CD4-positive, alpha-beta T cell treated with Interleukin-2 at 100 ng/mL for 4 hours (primary cell): ENCODE data around the gene SLC48A1.
"Not testable (repeated sequence)": the region's sequence is repeated elsewhere in the genome, so short reads cannot be mapped to it uniquely, and the experiment has no call there.

ENCODE experiments used
- DNase-seq: peaks from one replicate; pipeline ENCODE4 v3.0.0-alpha.2; 2020; ENCODE audit warnings: low spot score

The SLC48A1 gene

DNA sequence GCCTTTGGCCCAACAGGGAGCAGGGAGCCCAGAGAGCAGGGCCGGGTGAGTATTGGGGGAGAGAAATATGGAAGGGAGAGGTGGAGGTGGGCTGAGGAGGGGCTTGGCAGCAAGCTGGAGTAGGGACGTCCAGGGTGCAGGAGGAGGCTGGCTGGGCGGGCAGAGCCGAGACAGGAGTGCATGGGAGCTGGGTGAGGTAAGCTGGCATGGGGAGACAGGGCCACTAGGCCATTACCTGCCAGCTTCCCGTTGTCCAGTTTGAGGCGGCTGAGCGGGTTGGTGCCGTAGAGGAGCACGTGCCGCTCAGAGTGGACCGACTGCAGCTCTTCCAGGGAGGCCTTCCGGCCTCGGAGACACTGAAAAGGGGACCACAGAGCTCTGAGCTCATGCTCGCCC, 18.3 kb downstream of the SLC48A1 start:
- no peak for DNase-seq

DNA sequence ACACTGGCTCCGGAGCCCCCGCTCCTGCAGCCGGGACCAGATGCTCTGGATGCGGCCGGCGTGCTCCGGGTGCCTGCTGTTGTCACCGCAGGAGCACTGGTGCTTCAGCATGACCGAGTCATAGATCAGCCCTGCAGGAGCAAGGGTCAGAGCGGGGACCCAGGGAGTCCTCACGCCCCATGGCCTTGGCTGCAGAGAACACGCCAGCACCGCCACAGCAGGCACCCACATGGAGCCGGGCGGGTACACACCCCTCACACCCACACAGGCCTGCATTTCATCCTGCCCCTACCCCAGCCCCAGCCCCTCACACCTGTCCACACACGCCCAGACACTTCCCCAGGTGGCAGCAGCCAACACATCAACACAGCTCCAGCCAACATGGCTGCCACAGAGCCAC, 18.8 kb downstream of the SLC48A1 start:
- no peak for DNase-seq

DNA sequence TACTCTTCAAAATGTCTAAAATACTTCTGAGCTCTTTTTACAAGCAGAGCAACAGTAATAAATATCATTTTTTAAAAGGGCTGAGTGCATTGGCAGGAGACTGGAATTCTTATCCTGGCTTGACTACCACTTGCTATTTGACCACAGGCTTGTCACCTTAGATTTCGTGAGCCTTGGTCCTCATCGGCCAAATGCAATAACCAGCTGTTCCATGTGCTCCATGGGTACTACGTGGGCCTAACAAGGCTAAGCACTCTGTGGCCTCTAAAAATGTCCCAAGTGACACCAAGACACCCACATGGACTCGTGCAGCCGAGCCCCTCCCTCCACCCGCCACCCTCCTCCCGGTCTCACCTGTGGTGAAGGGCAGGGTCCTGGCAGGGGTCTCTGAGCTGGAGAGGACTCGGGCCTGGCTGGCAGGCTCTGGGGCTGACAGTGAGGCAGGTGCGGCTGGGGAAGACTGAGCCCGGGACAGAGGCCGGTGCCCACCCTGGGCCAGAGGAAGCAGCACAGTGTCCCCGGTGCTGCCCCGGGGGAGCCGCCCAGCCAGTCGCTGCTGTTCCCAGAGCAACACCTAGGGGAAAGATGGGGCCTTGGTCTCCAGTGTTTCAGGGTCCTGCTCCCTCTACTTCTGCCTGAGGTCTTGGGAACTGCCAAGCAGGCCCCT, 20.1 kb downstream of the SLC48A1 start:
- no peak for DNase-seq

DNA sequence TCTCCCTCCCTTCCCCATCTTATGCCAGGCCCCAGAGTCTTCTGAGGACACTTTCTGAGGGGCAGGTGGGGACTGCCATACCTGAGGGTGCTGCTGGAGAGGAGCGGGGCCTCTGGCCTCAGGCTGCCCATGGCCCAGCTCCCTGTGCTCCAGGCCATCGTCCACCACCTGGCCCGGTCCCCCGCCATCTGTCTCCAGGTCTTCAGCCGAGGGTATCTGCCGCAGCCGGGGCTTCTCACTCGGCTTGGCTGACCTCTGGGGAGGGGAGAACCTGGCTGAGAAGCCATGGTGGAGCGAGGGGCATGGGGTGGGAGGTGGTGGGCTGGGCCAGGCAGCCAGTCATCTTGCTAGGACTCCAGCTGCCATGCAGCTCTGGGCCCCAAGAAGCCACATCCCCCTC, 21.6 kb downstream of the SLC48A1 start:
- no peak for DNase-seq

DNA sequence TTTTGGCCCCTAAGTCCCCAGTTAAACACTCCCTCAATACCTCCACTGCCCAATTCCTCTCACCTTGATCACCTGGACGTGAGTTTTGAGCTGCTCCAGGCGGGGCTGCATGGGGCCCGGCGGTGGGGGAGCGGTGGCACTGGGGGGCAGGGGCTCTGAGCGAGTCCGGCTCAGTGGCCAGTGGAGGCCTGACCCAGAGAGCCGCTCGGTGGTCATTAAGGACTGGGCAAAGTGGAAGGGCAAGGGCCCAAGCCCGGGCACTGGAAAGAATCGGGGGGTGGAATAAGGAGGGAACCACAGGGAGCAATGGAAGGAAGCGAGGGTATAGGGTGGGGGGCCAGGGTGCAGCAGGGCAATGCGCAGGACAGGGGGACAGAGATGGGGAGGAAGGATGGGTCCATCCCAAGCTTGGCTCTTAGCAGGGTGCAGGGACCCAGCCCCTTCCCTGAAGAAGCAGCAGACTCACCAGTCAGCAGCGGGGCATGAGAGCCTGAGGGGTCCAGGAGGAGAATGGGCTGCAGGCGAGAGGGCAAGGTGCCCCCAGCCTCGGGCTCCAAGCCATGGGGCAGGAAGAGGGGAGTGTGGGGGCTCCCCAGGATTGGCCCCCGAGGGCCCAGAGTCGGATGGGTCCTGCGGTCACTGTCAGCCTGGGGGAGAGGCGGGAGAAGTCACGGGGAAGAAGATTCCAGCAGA, 22.2 kb downstream of the SLC48A1 start:
- no peak for DNase-seq

DNA sequence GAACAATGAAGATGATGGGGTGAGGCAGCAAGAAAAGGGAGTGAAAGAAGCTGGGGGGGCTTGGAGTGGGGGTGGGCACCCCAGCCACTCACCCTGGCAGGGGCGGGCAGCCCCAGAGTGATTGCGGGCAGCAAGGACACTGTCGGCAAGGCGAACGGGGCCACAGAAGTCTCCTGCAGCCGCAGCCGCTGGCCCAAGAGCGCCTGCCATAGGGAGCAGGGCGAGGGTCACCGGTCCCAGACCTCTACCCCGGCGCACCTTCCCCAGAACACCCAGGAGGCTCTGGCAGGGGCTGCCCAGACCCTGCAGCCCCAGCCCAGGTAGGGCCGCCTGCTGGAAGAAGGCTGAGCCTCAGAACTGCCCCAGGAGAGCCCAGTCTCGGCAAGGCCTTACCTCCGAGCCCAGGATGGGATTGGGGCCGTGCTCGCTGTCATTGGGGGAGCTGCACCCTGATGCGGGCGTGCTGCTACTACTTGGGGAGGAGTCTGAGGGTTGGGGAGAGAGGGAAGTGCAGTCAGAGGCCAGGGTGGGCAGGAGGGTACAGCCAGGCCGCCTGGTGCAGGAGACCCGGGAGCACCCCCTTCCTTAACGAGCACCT, 22.9 kb downstream of the SLC48A1 start:
- DNase-seq = no peak

DNA sequence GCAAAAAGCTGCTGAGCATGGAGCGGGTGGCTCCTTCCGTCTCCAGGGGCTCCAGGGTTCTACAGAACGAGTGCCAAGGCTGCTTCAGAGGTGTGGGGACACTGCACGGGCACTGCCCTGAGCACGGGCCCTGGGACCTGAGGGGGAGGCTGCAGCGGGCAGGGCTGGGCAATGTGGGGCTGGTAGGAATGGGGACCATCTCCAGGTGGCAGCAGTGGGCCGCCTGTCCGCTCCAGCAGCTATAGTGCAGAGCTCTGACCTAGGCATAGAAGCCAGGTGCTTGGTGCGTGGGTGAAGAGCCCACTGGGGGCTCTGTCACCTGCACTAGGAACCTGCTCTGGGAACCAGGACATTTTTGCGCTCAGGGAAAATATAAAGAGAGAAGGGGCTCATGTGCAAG, 24.4 kb downstream of the SLC48A1 start:
- peak; percentile 38 for DNase-seq

DNA sequence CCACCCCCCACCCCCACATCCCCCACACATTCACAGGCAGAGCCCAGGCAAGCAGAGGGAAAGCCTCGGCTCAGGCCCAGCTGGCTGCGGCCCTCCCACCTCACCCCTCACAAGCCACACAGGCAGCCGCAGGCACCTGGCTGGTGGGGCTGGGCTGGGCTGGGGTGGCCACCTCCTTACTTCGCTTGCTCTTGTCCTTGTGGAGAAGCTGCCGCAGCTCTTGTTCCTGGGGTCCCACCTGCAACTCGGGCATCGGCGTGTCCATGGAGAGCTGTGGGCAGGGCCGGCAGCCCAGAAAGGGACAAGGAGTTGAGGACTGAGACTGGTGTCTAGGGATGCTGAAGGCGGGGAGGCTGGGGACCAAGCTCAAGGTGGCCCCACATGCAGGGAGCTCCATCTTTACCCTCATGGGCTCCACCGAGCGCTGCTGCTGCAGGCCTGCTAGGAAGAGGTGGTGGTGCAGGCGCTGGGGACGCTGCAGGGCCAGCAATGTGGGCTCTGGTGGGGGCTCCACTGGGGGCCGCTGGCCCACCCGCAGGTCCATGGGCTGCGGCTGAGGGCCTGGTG, 25.4 kb downstream of the SLC48A1 start:
- DNase-seq = no peak

DNA sequence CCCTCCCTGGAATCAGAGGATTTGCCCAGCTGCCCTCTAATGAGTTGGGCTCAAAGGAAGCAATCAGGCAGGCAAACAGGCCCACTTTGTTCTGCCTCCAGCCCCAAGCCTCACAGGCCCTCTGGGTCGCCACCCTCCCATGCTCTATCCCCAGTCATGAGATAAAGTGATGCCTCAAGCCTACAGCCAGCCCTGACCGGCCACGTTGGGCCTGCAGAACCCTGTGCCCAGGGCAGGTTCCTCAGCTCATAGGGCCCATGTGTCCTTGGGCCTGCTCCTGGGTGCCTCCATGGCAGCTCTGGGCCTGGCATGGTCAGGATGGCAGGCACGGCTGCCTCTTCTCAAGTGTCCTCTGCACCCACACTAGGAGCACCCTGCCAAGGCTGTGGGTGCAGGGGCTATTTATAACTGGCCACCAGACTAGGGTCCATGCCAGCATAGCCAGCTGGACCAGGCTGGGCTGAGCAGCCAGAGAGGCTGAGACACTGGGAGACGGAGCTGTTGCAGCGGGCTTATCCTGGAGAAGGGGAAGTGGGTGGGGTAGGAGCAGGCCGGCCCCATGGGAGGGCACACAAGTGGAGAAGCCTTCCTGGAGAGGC, 26.4 kb downstream of the SLC48A1 start:
- DNase-seq = no peak

DNA sequence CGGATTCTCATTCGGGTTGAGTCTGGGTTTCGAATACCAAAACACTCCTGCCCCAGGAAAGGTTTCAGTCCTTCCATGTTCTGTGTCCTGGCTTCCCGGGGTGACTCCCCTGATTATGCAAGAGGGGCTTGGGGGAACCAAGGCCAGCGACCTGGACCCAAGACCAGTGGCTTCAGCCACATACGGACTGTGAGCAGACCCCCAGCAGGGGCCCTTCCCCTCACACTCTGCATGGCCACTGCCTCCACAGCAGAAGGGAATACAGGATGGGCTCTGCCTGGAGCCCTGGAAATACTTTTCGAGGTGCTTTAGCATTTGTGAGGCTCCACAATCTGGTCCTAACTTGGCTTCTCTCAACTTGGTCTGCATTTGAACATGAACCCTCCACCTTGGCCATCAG, 27.5 kb downstream of the SLC48A1 start:
- no peak for DNase-seq

DNA sequence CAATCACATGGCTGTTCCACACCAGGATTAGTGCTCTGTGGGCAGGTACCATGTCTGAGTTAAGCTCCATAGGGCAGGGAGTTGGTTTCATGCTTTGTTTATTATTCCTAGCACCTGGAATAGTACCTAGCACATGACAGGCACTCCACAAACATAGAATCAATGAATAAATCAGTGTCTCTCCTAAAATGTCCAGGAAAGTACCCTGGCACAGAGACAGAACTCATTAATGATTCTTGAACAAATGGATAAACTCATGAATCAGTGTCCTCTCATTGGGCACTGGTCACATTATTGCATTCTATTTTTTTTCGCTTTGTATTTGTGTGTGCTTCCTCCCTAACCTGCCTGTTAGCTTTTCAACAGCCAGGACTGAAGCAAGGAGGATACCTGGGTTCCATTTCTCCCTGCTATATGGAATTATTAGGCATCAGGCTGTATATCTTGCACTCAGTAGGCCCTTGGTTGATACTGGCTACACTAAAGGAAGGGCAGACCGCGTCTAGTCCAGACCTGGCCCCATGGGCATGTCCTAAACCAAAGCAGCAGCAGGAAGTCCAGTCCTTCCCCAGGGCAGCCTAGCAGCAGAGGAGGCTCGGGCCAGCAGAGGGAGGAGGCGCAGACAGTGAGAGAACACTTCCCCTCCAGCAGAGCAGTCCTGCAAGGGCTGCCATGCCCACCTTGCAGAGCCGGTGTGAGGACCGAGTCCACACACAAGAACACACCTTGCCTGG, 28.3 kb downstream of the SLC48A1 start:
- DNase-seq = no peak

DNA sequence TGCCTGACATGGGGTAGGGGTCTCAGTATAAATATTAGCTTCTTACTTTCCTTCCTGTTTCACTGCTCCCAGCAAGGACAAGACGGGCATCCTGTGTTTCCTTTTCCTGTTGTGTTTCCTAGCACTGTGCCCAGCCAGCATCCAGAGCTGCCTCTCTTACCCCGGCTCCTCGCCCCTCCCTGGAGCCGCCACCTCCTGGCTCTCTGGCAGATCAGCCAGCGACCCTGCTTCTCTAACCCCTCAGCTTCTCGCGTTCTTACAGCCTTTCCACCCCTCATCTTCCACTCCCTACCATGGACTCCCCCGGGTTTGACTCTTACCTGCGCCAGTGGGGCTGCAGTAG, 28.8 kb downstream of the SLC48A1 start:
- no peak for DNase-seq

DNA sequence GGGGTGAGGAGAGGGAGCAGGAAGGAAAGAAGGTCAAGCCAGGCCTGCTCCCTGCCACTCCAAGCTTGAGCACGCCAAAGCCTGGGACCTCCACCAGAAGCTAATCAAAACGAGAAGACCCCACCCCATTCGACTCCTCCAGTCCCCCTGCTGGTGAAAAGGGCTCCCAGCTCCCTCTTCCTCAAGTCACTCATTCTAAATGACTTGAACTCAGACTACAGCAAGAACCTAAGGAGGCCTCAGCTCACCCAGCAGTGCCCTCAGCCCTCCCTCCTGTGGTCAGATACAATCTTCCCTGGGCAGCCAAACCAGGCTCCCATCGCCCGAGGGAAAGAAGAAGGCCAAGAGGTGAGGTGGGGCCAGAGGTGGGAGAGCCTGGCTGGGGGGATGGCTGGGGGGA, 29.3 kb downstream of the SLC48A1 start:
- no peak for DNase-seq

DNA sequence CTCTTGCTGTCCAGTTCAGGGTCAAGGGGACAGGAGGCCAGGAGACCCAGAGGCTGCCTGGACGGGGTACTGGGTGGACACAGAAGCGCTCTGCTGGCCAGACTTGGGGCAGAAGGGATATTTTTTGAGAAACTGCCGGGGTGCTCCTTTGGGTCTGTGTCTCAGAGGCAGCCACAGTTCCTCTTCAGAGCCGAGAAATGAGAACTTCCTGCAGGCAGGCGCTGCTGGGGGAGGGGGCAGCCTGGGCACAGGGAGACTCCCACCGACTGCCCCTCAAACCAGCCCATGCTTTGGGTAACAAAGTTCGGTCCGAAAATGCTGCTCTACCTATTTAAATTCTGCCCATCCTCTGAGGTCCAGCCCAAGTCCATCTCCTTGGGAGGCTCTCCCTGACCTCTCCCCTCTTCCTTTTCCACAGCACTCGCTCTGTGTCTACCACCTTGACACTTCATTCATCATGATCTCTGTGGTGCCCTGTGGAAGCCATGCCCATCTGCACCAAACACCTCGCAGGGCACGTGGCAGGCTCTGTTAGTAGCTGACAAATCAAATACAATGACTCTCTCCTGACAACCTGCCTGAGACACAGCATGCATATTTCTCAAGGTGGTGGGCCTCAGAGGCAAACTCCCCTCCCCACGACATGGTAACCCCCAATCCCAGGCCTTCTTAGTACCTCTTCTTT, 30.3 kb downstream of the SLC48A1 start:
- no peak for DNase-seq

DNA sequence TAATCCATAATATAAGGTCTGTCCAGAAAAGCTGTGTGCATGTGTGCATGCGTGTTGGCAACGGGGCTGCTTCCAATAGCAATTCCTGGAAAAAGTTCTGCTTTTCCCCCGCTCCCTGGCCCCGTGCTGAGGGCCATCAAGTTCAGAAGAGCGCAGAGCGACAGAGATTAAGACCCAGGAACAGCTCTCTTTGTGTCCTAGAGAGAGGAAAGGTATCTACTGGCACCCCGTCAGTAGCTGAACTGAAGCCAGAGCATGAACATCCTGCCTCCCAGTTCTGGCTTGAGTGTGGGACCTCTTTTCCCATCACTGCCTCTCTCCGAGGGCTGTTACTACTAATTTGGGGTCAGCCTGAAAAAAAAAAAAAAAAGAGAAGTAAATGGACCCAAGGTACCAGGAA, 31.1 kb downstream of the SLC48A1 start:
- DNase-seq = no peak

DNA sequence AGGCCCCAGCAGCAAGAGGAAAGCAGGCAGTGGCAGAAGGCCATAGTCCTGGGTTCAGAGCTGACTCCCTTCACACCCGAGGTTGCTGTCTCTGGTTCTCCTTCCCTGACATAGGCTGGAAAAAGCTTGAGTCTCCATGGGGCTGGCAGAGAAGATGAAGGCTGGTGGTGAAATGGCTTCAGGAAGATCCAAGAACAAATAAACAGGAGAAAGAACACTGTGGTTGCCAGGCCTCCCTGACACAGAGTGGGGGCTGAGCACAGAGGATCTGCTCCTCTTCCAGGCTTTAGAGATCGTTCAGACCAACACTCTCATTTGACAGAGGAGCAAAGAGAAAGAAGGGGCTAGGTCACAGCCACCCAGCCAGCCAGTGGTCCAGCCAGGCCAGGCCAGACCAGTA, 32.4 kb downstream of the SLC48A1 start:
- DNase-seq = no peak

DNA sequence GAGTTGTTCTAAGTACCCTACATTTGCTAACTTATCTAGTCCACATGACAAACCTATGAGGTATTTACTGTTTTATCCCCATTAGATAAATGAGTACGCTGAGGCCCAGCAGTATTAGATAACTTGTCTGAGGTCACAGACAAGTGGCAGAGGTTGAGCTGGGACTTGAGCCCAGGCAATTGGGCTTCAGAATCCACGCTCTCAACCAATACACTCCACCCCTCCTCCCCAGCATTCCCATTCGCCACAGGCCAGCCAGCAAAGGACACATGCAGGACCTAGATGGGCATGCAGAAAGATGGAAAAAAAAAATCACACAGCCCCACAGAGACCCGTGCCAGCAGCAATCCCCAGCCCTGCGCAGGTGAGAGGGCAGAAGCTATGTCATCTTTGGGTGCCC, 34.3 kb downstream of the SLC48A1 start:
- DNase-seq = no peak

DNA sequence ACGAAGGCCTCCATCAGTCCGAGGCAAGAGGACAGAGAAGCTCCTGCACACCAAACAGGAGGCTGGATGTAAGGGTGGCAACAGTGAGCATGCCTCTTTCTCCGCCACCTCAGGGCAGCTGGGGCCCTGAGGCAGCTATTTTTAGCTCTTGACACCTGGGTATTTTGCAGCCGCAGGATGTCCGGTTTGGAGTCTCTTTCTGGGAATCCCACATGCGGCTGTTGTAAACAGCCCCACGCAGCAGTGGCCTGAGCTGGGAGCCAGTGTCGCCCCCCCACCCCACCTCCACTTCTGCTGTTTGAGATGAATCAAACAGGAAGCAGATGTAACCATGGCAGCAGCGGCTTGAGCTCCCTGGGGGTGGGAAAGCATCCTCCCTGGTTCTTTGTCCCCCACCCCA, 35.0 kb downstream of the SLC48A1 start:
- DNase-seq = peak; percentile 92

DNA sequence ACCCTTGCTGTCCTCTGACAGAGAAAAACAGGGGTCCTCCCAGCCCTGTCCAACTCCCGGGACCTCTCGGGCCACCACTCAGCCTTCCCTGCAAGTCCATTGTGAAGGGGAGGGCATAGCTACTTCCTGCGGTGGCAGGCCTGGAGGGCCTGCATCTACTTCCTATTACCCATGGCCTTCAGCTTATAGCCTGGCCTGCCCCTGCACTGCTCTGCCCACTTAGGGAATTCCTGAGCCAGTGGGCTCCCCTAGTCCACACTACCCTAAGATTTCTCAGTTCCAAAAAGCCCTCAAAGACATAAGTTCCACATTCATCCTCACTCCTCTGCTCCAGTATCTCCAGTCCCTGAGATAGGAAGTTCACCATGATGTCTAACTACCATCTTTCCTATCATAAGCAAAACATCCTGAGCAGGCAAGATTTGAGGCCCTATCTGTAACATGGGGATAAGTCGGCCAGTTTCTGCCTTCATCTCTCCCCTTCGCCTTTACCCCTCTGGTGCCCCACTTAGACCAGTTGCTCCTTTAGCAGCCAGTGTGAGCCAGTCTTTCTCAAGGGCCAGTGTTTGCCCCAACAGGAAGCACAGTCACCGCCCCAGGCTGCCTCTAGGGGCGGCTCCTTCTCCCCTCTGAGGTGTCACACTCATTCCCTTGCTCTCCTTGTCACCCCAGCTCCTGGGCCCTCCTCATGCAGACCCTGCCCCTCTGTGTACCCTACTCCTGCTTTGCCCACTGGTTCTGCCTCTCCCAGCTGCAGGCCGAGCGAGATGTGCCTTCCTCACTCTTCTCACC, 35.7 kb downstream of the SLC48A1 start:
- DNase-seq = peak; percentile 57

DNA sequence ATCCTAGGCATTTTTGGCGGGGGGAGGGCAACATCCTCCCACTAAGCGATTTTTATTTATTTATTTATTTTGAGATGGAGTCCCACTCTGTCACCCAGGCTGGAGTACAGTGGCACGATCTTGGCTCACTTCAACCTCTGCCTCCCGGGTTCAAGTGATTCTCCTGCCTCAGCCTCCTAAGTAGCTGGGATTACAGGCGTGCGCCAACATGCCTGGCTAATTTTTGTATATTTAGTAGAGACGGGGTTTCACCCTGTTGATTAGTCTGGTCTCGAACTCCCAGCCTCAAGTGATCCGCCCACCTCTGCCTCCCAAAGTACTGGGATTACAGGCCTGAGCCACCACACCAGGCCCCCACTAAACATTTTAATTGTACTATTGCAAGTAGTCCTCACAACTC, 36.5 kb downstream of the SLC48A1 start:
- not testable (repeated sequence) for DNase-seq

DNA sequence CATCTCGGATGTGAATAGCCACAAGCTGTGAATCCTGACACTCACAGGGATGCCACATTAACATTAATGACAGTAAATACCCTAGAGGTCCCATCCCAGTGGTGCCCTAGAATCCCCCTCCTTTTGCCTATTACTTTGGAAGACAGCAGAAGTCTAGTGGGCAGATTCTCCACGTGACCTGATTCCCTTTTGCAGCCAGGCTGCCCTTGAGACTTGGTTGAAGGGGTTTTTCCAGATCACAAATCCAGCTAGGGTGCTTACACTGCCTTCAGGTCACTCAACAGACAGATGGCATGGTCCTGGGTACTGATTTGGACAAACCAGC, 38.0 kb downstream of the SLC48A1 start:
- no peak for DNase-seq
